Coronary artery (tissue), 2 donors: ENCODE measurements around the gene DIP2A.
A peak's percentile ranks its signal among the peaks of the same experiment; 100 is the strongest.
"Not testable (repeated sequence)": the region's sequence is repeated elsewhere in the genome, so short reads cannot be mapped to it uniquely, and the experiment has no call there.

Experiments used
- DNase-seq: peaks from one replicate; pipeline ENCODE4 v3.0.0-alpha.2; 2017; ENCODE audit warnings: low spot score
- H3K27ac ChIP-seq, 2 donors: fragments of 200-600 bp; sonication (generic); one replicate each; pipeline ENCODE4 v1.5.1; 2016 to 2019
- H3K4me3 ChIP-seq: fragments of 200-600 bp; sonication (generic); 2 replicates; pipeline ENCODE4 v1.5.1; 2016; ENCODE audit warnings: mild to moderate bottlenecking, moderate library complexity
- TF ChIP-seq, protein P1 (sequence below): fragments of 200-600 bp; sonication (generic); IDR thresholded peaks from one replicate; pipeline ENCODE4 v1.5.1; 2019; ENCODE audit warnings: antibody characterized with exemption

Gene DIP2A

DNA sequence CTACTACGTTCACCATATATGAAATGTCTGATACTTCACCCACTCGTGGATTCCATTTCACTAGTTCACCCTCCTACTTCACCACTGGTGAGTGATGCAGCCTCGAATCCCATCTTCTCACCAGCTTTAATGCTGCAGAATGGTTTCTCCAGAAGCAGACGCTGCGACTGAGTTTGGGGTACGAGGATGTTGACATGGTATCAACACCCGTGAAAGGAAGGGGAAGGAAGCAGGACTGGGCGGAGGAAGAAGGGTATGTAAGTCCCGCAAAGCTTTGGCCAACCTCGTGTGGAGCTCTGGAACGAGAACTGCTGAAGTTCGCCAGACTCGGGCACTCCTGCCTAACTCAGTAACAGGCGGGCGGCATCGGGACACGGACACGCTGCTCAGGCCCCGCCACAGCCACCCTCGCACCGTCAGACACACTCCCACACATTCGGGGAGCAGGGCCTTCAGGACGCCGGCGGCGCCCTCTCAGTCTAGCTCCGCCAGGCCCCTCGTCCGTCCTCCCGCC is 833 bp upstream of the DIP2A start:
- Histone ChIP-seq H3K27ac (peak overlapping the region; percentile 21 to 93), H3K4me3 (peak overlapping the region; percentile 100)
- DNase-seq, result no peak
- TF ChIP-seq, protein P1, sequence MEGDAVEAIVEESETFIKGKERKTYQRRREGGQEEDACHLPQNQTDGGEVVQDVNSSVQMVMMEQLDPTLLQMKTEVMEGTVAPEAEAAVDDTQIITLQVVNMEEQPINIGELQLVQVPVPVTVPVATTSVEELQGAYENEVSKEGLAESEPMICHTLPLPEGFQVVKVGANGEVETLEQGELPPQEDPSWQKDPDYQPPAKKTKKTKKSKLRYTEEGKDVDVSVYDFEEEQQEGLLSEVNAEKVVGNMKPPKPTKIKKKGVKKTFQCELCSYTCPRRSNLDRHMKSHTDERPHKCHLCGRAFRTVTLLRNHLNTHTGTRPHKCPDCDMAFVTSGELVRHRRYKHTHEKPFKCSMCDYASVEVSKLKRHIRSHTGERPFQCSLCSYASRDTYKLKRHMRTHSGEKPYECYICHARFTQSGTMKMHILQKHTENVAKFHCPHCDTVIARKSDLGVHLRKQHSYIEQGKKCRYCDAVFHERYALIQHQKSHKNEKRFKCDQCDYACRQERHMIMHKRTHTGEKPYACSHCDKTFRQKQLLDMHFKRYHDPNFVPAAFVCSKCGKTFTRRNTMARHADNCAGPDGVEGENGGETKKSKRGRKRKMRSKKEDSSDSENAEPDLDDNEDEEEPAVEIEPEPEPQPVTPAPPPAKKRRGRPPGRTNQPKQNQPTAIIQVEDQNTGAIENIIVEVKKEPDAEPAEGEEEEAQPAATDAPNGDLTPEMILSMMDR, result no peak

DNA sequence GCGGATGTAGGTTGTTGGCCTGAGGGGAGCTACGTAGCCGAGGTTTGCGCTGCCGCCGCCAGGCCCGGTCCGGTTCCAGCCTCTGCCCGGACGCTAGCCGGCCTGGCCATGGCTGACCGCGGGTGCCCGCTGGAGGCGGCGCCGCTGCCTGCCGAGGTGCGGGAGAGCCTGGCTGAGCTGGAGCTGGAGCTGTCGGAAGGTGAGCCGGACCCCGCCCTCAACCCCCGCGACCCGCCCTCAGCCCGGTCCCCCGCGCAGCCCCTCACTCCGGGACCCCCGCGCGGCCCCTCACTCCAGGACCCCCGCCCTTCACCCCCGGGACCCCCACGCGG is 299 bp downstream of the DIP2A start:
- DNase-seq, result no peak

DNA sequence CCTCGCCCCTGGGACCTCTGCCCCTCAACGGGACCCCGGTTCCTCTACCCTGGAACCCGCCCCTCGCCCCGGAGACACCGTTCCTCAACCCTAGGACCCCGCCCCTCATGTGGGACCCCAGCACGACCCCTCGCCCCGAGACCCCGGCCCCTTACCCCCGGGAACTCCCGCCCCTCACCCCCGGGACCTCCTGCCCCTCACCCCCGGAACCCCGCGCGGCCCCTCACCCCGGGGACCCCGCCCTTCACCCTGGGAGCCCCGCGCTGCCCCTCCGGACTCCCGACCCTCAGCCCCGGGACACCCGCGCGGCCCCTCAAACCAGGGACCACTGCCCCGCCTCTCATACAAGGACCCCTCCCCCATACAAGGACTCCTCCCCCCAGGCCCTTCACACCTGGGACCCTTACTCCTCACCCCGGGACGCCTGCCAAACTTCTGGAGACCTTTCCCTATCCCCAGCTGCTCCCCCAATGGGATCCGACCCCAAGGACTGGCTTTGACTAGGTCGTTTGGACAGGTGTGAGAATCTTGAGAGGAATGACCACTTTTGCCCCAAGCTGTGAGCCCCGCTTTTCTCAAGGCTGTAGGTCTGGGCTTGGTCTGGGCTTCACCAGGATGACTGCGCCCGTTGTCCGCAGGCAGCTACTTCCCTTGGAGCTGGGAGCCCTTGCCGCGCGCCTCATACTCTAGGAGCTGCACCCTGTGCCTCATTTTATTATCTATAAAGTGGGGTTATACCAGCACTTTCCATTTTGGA is 843 bp downstream of the DIP2A start:
- H3K27ac ChIP-seq, result peak overlapping the region; percentile 80 to 93
- TF ChIP-seq, protein P1, result no peak
- peak overlapping the region; percentile 100 for H3K4me3 ChIP-seq
- DNase-seq, result peak; percentile 82

More for the DNA sequence above, 299 bp downstream of the DIP2A start:
- Histone ChIP-seq H3K4me3 (peak overlapping the region; percentile 100), H3K27ac (peak overlapping the region; percentile 80 to 93)
- TF ChIP-seq, protein P1, result no peak

DNA sequence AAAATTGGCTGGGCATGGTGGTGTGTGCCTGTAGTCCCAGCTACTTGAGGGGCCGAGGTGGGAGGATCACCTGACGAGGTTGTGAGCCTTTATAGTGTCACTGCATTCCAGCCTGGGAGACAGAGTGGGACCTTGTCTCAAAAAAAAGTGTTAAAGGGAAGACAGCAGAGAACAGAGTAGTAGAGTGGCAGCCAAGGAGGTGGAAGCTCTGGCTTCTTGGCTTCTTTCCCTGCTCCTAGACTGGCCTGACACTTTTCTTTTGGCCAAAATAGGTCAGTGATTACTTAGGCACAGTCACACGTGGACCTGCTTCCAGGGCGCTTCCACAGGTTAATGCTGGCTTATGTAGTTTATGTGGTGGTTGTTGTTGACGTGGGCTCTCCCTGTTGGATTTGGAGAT is 3.2 kb downstream of the DIP2A start:
- H3K4me3 ChIP-seq, result no peak overlapping the region
- DNase-seq, result no peak
- TF ChIP-seq, protein P1, result no peak
- H3K27ac ChIP-seq, result no peak overlapping the region

DNA sequence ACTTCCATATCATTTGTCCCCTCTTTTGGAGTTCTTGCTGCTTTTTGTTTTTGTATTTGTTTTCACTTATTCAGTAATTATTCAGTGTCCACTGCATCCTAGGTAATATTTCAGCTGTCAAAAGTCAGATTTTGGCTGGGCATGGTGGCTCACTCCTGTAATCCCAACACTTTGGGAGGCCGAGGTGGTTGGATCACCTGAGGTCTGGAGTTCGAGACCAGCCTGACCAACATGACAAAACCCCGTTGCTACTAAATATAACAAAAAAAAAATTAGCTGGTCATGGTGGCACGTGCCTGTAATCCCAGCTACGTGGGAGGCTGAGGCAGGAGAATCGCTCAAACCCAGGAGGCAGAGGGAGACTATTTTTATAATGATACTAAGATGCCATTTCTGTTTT is 6.5 kb downstream of the DIP2A start:
- not testable (repeated sequence) for H3K27ac ChIP-seq, H3K4me3 ChIP-seq, DNase-seq

DNA sequence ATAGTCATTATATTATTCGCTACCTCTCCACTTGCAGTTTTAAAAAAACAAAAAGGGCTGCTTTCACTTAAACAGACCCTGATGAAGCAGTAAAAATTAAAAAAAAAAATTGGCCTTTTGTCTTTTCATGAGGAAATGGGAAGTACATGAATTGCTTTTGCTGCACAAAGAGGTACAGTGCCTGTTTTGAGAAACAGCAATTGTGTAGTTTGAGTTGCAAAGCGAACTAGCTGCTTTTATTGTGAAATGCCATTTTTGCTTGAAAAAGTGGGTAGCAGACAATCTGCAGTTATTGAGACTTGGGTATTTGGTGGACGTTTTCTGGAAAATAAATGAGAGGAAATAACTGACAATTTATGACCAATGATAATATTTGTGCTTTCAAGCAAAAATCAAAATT is 7.0 kb downstream of the DIP2A start:
- TF ChIP-seq, protein P1, result no peak
- no peak for DNase-seq
- Histone ChIP-seq H3K27ac (no peak overlapping the region), H3K4me3 (no peak overlapping the region)

DNA sequence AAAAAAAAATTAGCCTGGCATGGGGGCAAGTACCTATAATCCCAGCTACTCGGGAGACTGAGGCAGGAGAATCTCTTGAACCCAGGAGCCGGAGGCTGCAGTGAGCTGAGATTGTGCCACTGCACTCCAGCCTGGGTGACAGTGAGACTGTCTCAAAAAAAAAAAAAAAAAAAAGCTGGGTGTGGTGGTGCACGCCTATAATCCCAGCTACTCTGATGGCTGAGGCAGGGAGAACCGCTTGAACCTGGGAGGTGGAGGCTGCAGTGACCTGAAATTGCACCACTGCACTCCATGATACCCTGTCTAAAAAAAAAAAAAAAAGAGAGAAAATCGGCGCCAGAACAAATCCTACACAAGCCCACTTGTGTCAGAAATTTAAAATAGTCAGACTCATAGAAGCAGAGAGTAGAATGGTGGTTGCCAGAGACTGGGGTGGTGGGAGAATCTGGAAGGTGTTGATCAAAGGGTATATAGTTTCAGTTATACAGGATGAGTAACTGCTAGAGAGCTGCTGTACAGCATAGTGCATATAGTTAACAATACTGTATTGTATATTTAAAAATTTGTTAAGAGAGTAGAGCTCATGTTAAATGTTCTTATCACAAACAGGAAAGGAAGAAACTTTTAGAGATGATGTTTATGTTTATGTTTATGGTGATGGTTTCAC is 9.6 kb downstream of the DIP2A start:
- Histone ChIP-seq H3K4me3 (no peak overlapping the region), H3K27ac (no peak overlapping the region)
- DNase-seq, result no peak
- TF ChIP-seq, protein P1, result no peak
